Suprapubic skin (tissue), 3 donors: ENCODE data around the gene RPP14.

ENCODE experiments used
- POLR2A ChIP-seq, 2 donors: fragments of 450-650 bp; IDR thresholded peaks; one replicate each; pipeline ENCODE4 v1.6.1; 2017; ENCODE audit warnings: antibody characterized with exemption in 2 of 2, mild to moderate bottlenecking in 2 of 2, moderate library complexity in 2 of 2
- TF ChIP-seq, protein P1 (sequence below), 2 donors: fragments of 200-600 bp in 1 of 2; fragments of 450-650 bp in 1 of 2; sonication (generic) in 1 of 2; IDR thresholded peaks; one replicate each; pipeline ENCODE4 v1.5.1; 2016 to 2019; ENCODE audit warnings: antibody characterized with exemption in 2 of 2, mild to moderate bottlenecking in 1 of 2, moderate library complexity in 1 of 2

- TF ChIP-seq POLR2A (IDR thresholded peaks at IDR 0.05) = no peak
- TF ChIP-seq, protein P1, sequence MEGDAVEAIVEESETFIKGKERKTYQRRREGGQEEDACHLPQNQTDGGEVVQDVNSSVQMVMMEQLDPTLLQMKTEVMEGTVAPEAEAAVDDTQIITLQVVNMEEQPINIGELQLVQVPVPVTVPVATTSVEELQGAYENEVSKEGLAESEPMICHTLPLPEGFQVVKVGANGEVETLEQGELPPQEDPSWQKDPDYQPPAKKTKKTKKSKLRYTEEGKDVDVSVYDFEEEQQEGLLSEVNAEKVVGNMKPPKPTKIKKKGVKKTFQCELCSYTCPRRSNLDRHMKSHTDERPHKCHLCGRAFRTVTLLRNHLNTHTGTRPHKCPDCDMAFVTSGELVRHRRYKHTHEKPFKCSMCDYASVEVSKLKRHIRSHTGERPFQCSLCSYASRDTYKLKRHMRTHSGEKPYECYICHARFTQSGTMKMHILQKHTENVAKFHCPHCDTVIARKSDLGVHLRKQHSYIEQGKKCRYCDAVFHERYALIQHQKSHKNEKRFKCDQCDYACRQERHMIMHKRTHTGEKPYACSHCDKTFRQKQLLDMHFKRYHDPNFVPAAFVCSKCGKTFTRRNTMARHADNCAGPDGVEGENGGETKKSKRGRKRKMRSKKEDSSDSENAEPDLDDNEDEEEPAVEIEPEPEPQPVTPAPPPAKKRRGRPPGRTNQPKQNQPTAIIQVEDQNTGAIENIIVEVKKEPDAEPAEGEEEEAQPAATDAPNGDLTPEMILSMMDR (IDR thresholded peaks at IDR 0.05) = no peak
Measured at GRCh38 chr3:58281069-58281468, 25.0 kb upstream of the RPP14 start.
